SH-SY5Y (cell line): ENCODE measurements around the gene RYR1.

Experiments
- GATA2 ChIP-seq: IDR thresholded peaks from 2 replicates; pipeline ENCODE4 v1.6.1; 2011; ENCODE audit warnings: mild to moderate bottlenecking, low read depth, low read length
- GATA3 ChIP-seq: IDR thresholded peaks from 2 replicates; pipeline ENCODE4 v1.6.1; 2011; ENCODE audit warnings: low read depth, mild to moderate bottlenecking, low read length, moderate library complexity

DNA sequence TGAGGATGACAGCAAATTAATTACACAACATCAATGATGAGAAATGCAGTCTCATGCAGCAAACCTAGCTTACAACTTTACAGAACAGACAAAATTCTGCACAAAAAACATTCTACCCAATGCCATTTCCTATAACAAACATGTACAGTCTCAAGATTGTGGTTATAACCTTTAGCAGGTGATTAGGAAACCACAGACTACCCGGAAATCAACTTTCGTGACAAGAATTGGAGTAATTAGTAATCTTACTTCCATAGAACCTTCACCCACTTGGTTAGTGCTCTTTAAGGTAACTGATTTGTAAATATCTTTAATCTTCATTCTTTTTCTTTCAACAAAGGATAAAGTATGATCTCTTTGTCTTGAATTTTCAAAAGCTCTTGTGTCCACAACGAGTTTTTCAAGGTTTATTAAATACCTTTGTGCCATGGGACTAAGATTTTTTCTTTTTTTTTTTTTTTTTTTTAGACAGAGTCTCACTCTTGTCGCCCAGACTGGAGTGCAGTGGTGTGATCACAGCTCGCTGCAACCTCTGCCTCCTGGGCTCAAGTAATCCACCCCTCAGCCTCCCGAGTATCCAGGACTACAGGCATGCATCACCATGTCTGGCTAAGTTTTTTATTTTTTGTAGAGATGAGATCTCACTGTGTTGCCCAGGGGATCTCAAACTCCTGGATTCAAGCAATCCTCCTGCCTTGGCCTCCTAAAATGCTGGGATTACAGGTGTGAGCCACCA is 105.5 kb downstream of the RYR1 start:
- TF ChIP-seq GATA3 (no peak), GATA2 (no peak)
